Breast epithelium (tissue), 4 donors: ENCODE measurements around the gene TMEM214. TPM values are rescaled to one million over a fixed set of nuclear protein-coding genes. Genes with fewer than 3 reads are reported as not detected.

Experiments used
- DNase-seq, 2 donors: peaks; one replicate each; pipeline ENCODE4 v3.0.0-alpha.2; 2019; ENCODE audit warnings: low spot score in 2 of 2
- H3K27ac ChIP-seq, 2 donors: fragments of 200-600 bp; sonication (generic) in 1 of 2; one replicate each; pipeline ENCODE4 v1.5.1; 2016 to 2019; ENCODE audit warnings: mild to moderate bottlenecking in 1 of 2
- H3K27me3 ChIP-seq, 2 donors: fragments of 200-600 bp; sonication (generic) in 1 of 2; one replicate each; pipeline versions ENCODE4 v1.5.1 to v1.6.0; 2017 to 2019; ENCODE audit warnings: control low read depth in 1 of 2, mild to moderate bottlenecking in 1 of 2
- H3K36me3 ChIP-seq: fragments of 200-600 bp; one replicate; pipeline ENCODE4 v1.5.1; 2019
- H3K4me1 ChIP-seq, 2 donors: fragments of 200-600 bp; sonication (generic); one replicate each; pipeline ENCODE4 v1.5.1; 2016 to 2019; ENCODE audit warnings: control low read depth in 1 of 2
- H3K4me3 ChIP-seq, 3 donors: fragments of 200-600 bp; sonication (generic); 1 replicate in 2 of 3; 2 replicates in 1 of 3; pipeline ENCODE4 v1.5.1; 2016 to 2019; ENCODE audit warnings: mild to moderate bottlenecking in 3 of 3, moderate library complexity in 2 of 3
- H3K9me3 ChIP-seq, 2 donors: fragments of 200-600 bp; sonication (generic) in 1 of 2; one replicate each; pipeline ENCODE4 v1.5.1; 2016 to 2019; ENCODE audit warnings: control low read depth in 1 of 2
- CTCF ChIP-seq, 3 donors: fragments of 450-650 bp; IDR thresholded peaks; one replicate each; pipeline ENCODE4 v1.5.1; 2016 to 2017; ENCODE audit warnings: antibody characterized with exemption in 3 of 3, mild to moderate bottlenecking in 3 of 3, moderate library complexity in 3 of 3
- POLR2A ChIP-seq: fragments of 450-650 bp; IDR thresholded peaks from one replicate; pipeline ENCODE4 v1.6.1; 2016; ENCODE audit warnings: antibody characterized with exemption, mild to moderate bottlenecking, moderate library complexity
- POLR2AphosphoS5 ChIP-seq, 3 donors: sonication (generic); formaldehyde crosslinking; IDR thresholded peaks; one replicate each; pipeline ENCODE4 v1.6.1; 2017; ENCODE audit warnings: antibody characterized with exemption in 3 of 3
- intact Hi-C: fragments of 100-400 bp; cut with DNase I; formaldehyde crosslinking; loops from one replicate; pipeline ENCODE4 v1.15.1; 2023; ENCODE audit warnings: low total_unique reads
- total RNA-seq, 3 donors: library from RNA; depleted of rRNA; stranded (reverse); fragments of >200 nt; gene quantifications; one replicate each; pipeline ENCODE4 v1.1.0, GENCODE V29; 2016

Gene TMEM214
- total RNA-seq, 3 donors from 2014 or later, result 41.1 to 56.0 (median 47.3) TPM

GRCh38 chr2:27049422-27050280, 16.9 kb downstream of the TMEM214 start:
- H3K27me3 ChIP-seq, result no peaks in the 10 kb centered on the region
- no peak for DNase-seq

GRCh38 chr2:27050281-27050995, 17.7 kb downstream of the TMEM214 start:
- no peaks in the 10 kb centered on the region for H3K4me1 ChIP-seq
- H3K27me3 ChIP-seq, result no peaks in the 10 kb centered on the region
- H3K27ac ChIP-seq, result peak overlapping the region; percentile 93 to 96
- H3K36me3 ChIP-seq, result no peaks in the 10 kb centered on the region
- no peaks in the 10 kb centered on the region for H3K9me3 ChIP-seq
- intact Hi-C loops, result loop anchor here (5.0 kb wide), 1 partner anchor 707 kb away; no protein-coding TSS in a partner anchor
- peak overlapping the region; percentile 82 to 97 (median 97) for H3K4me3 ChIP-seq
- TF ChIP-seq CTCF (IDR thresholded peaks at IDR 0.05) (peak; percentile 46 to 66 (median 54)), POLR2A (no peak), POLR2AphosphoS5 (IDR thresholded peaks at IDR 0.05) (peak; percentile 23 to 89 (median 46))
- peak; percentile 90 to 92 for DNase-seq

More at GRCh38 chr2:27049422-27050280, 16.9 kb downstream of the TMEM214 start:
- Histone ChIP-seq H3K4me3 (peak overlapping the region; percentile 82 to 97 (median 97)), H3K9me3 (no peaks in the 10 kb centered on the region), H3K36me3 (no peaks in the 10 kb centered on the region), H3K27ac (peak overlapping the region; percentile 93 to 96), H3K4me1 (no peaks in the 10 kb centered on the region)
- TF ChIP-seq CTCF (IDR thresholded peaks at IDR 0.05), result no peak
- no peak for TF ChIP-seq POLR2AphosphoS5 (IDR thresholded peaks at IDR 0.05)
- TF ChIP-seq POLR2A, result no peak
- intact Hi-C loops, result loop anchor here (5.0 kb wide), 1 partner anchor 708 kb away; no protein-coding TSS in a partner anchor

GRCh38 chr2:27050996-27051901, 18.5 kb downstream of the TMEM214 start, which contains the start of gene AGBL5:
TSS of gene AGBL5 (plus strand) at chr2:27051668. CDS start at chr2:27052959, 1,291 bp downstream.
- intact Hi-C loops, result loop anchor here (5.0 kb wide), 1 partner anchor 706 kb away; no protein-coding TSS in a partner anchor
- Histone ChIP-seq H3K36me3 (no peaks in the 10 kb centered on the region), H3K27ac (peak within 1 kb of the TSS; percentile 93 to 96), H3K4me1 (no peaks in the 10 kb centered on the region), H3K27me3 (no peaks in the 10 kb centered on the region), H3K4me3 (peak within 1 kb of the TSS; percentile 82 to 97 (median 97)), H3K9me3 (no peaks in the 10 kb centered on the region)
- peak; percentile 96 to 97 for DNase-seq
- peak; percentile 54 for TF ChIP-seq POLR2A
- TF ChIP-seq POLR2AphosphoS5 (IDR thresholded peaks at IDR 0.05), result peak; percentile 63 to 81 (median 76)
- no peak for TF ChIP-seq CTCF (IDR thresholded peaks at IDR 0.05)

- TF ChIP-seq POLR2AphosphoS5 (IDR thresholded peaks at IDR 0.05) (no peak), CTCF (IDR thresholded peaks at IDR 0.05) (no peak), POLR2A (no peak)
- Histone ChIP-seq H3K27me3 (no peaks in the 10 kb centered on the region), H3K27ac (peak overlapping the region; percentile 93 to 96), H3K9me3 (no peaks in the 10 kb centered on the region), H3K36me3 (no peaks in the 10 kb centered on the region), H3K4me3 (peak overlapping the region; percentile 82 to 97 (median 97)), H3K4me1 (no peaks in the 10 kb centered on the region)
- intact Hi-C loops, result loop anchor here (5.0 kb wide), 1 partner anchor 705 kb away; no protein-coding TSS in a partner anchor
- no peak for DNase-seq
These were observed 19.3 kb downstream of the TMEM214 start for GRCh38 chr2:27051902-27052645.
